RWPE1 (cell line): Measurements from ENCODE around the gene RASSF7.

ENCODE experiments used
- CTCF ChIA-PET: fragments of 350-600 bp; sonication (Branson Sonifier 250); formaldehyde crosslinking; extraction: SDS; loops from one replicate; lab custom pipeline; 2021; lab: Yijun Ruan, JAX
- POLR2A ChIA-PET: fragments of 400-600 bp; formaldehyde crosslinking; extraction: SDS; loops from one replicate; lab custom pipeline; 2020; ENCODE audit warnings: antibody characterized with exemption; ENCODE audit not compliant: low non-redundant PET; lab: Yijun Ruan, JAX
- DNase-seq: peaks from one replicate; pipeline ENCODE4 v3.0.0; 2012; ENCODE audit warnings: low spot score
- H3K27ac ChIP-seq: fragments of 450-650 bp; 2 replicates; pipeline ENCODE4 v1.5.1; 2017
- CTCF ChIP-seq: fragments of 450-650 bp; conservative IDR thresholded peaks from 2 replicates; pipeline ENCODE4 v1.5.1; 2017; ENCODE audit warnings: low read depth, mild to moderate bottlenecking

Gene RASSF7

GRCh38 chr11:589798-590197, 29.0 kb downstream of the RASSF7 start:
- ChIA-PET CTCF (no interaction called here), POLR2A (no interaction called here)
- no peak for TF ChIP-seq CTCF
- no peak for DNase-seq
- no peak overlapping the region for H3K27ac ChIP-seq

GRCh38 chr11:590997-591396, 30.2 kb downstream of the RASSF7 start:
- no peak for TF ChIP-seq CTCF
- no peak for DNase-seq
- peak overlapping the region; percentile 9; the same call in 1 of the 2 replicates for H3K27ac ChIP-seq
- ChIA-PET CTCF (no interaction called here), POLR2A (no interaction called here)

- ChIA-PET CTCF (no interaction called here), POLR2A (no interaction called here)
- no peak for TF ChIP-seq CTCF
- no peak for DNase-seq
- no peak overlapping the region for H3K27ac ChIP-seq
Observed at GRCh38 chr11:592501-592900, 31.7 kb downstream of the RASSF7 start.

- ChIA-PET CTCF (no interaction called here), POLR2A (no interaction called here)
- H3K27ac ChIP-seq = no peak overlapping the region
- no peak for TF ChIP-seq CTCF
- DNase-seq = no peak
Observed at GRCh38 chr11:592918-593317, 32.1 kb downstream of the RASSF7 start.

- no peak for DNase-seq
- POLR2A ChIA-PET = no interaction called here
- CTCF ChIA-PET = no interaction called here
- no peak for TF ChIP-seq CTCF
- H3K27ac ChIP-seq = 0 out of 2 replicates have a peak overlapping the region, but pooled peaks have one; percentile 35
Observed at GRCh38 chr11:593347-593746, 32.6 kb downstream of the RASSF7 start.

GRCh38 chr11:595400-595799, 34.6 kb downstream of the RASSF7 start:
- ChIA-PET CTCF (no interaction called here), POLR2A (no interaction called here)
- no peak for DNase-seq
- H3K27ac ChIP-seq = peak overlapping the region; percentile 43
- no peak for TF ChIP-seq CTCF
